GM20431 (cell line): Measurements from ENCODE around the gene GPD2.

Experiments used
- in situ Hi-C: fragments of 300-500 bp; cut with MseI, MboI; formaldehyde crosslinking; loops from one replicate; pipeline ENCODE4 v1.15.0; 2020; ENCODE audit warnings: low sequenced_read_pairs; ENCODE audit not compliant: unreplicated experiment

GPD2 gene

DNA sequence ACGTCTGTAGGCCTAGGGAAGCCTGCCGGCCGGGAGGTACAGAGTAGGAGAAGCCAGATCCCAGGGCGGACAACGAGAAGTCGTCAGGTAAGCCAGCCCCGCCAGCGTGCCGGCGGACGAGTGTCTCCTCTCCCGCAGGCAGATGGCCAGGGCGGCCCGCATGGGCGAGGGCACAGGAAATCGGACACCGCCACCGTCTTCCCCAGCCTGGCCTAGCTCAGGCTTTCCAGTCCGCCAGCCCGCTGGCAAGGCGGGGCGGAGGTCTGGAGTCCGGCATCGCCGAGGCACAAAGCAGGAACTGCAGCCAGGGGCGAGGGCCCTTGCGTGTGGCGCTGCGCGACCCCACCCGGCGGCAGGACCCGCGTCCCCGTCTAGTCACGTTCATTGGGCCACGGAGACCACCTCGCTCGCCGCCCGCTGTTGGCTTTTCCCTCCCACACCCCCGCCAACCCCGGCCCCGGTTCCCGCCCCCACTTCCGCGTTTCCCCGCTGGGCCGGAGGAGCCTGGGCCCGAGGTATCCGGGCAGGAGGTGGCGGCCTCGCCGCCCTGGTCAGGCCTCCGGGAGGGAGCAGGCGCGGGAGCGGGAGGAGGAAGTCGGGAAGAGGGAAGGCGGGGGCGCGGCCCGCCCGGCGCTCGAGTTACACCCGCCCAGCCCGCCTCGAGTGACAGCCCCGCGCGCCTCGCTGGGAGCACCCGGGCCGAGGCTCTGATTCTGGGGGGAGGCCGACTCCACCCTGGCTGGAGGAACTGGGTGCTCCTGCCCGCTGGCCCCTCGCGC, at the start of gene GPD2:
Gene GPD2 (plus strand): TSS at position 662 of the 779 bp plus-strand sequence. CDS start 39,727 bp downstream, outside the sequence.
- in situ Hi-C loops: no loop called here

DNA sequence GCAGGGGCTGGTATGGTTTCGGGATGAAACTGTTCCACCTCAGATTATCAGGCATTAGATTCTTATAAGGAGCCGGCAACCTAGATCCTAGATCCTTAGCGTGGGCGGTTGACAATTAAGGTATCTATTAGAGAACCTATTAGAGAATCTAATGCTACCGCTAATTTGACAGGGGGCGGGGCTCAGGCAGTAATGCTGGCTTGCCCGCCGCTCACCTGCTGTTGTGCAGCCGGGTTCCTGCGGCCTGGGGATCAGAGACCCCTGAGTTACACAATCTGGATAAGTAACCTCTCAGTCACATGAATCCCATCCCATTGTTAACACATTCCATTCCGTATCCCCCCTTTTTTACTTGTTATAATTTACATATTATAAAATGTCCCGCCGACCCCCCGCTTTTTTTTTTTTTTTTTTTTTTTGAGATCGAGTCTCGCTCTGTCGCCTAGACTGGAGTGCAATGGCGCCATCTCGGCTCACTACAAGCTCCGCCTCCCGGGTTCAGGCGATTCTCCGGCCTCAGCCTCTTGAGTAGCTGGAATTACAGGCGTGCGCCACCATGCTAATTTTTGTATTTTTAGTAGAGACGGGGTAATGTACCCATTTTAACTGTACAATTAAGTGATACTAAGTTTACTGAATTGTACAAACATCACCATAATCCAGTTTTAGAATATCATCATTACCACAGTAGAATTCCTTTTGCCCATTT, 42.0 kb upstream of the GPD2 start:
- in situ Hi-C loops: no loop called here

DNA sequence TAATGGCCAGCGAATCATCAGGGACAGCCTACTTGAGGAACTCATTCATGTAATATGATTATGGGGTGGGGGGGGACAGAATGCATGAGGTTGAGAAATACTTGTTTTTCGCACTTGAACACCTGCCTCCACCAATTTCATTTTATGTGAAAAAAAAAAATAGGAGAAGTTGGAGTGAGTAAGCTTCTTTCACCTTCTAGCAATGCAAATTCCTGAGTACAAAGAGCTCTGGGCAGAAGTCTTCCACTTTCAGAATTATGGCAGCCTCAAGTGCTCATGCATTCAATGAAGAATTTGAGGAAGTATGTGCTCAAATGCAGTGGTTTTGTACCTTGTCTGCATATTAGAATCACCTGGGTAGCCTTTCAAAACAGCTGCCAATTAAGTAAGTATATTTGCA, 40.1 kb upstream of the GPD2 start:
- in situ Hi-C loops: no loop called here

DNA sequence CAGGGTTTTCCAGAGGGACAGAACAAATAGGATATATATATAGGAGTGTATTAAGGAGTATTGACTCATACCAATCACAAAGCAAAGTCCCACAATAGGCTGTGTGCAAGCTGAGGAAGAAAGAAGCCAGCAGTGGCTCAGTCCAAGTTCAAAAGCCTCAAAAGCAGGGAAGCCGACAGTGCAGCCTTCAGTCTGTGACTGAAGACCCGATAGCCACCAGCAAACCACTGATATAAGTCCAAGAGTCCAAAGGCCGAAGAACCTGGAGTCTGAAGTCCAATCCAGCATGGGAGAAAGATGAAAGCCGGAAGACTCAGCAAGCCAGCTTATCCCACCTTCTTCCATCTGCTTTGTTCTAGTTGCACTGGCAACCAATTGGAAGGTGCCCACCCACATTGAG, 39.0 kb upstream of the GPD2 start:
- in situ Hi-C loops: no loop called here

DNA sequence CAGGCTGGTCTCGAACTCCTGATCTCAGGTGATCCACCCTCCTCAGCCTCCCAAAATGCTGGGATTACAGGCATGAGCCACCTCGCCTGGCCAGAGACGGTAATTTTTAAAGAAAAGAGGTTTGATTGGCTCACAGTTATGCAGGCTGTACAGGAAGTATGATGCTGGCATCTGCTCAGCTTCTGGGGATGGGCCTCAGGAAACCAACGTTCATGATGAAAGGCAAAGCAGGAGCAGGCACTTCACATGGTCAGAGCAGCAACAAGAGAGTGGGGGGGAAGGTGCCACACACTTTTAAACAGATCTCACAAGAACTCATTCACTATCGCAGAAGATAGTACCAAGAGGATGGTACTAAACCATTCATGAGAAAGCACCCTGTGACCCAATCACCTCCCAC, 38.0 kb upstream of the GPD2 start:
- in situ Hi-C loops: no loop called here

DNA sequence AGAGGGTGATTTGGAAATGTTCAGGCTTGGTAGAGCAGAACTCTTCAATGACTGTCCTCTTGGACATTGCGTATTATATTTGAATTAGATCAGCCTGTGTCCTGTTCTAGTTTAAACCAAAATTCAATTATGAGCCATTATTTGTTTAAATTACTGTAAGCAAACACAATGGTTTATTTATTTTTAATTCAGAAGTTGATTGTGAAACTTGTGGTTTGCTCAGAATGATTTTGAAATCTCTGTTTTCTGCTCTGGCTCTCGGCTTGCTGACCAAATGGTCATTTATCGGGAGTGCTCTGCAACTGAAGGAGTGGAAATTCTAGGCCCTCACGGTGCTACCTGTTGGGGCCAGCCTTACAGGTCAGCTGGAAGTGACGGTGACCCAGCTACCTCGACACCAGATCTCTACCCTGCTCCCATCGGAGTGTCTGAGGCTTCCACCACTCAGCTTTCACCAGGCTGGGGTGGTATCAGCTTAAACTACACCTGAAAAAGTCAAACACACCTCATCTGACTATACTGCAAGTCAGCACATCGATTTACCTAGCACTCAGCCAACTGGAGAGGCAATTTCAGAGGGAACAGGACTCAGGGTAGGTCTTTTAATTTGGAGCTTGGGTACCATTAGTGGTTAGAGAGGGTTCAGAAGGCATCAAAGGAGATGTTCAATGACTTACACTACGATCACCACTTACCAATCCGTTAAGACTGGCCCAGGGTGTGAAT, 36.8 kb upstream of the GPD2 start:
- in situ Hi-C loops: no loop called here

DNA sequence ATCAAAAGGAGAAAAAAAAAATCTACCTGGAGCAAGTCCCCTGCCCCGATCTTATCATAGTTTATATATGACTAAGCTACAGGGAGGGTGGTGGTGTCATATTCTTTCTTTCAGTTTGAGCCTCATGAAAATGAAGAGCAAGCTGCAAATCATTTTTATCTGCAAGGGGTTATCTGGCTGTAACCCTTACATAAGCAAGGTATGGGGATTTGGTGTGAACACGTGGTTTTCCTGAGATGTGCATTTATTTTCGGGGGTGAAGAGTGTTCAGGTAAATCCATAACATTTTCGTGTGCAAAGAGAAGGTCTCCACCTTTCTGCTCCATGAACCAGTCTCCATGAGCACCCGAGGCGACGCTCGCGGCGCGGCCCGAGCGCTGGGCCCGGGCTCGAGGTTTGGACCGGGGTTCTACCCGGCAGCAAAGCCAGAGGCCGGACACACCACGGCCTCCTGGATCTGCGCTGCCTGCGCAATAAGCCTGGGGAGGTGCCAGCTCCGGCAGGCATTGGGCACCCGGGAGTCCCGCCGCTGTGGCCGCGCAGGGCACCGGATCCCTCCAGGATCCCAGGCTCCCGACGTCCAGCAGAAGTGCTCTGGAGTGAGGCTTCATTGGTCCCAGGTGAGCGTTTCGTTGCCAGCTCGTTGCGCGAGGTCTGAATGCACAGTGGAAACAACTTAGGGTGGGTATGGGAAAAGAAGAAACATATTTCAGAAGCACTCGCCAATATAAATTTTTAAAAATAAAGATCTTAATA, 36.1 kb upstream of the GPD2 start:
- in situ Hi-C loops: no loop called here

DNA sequence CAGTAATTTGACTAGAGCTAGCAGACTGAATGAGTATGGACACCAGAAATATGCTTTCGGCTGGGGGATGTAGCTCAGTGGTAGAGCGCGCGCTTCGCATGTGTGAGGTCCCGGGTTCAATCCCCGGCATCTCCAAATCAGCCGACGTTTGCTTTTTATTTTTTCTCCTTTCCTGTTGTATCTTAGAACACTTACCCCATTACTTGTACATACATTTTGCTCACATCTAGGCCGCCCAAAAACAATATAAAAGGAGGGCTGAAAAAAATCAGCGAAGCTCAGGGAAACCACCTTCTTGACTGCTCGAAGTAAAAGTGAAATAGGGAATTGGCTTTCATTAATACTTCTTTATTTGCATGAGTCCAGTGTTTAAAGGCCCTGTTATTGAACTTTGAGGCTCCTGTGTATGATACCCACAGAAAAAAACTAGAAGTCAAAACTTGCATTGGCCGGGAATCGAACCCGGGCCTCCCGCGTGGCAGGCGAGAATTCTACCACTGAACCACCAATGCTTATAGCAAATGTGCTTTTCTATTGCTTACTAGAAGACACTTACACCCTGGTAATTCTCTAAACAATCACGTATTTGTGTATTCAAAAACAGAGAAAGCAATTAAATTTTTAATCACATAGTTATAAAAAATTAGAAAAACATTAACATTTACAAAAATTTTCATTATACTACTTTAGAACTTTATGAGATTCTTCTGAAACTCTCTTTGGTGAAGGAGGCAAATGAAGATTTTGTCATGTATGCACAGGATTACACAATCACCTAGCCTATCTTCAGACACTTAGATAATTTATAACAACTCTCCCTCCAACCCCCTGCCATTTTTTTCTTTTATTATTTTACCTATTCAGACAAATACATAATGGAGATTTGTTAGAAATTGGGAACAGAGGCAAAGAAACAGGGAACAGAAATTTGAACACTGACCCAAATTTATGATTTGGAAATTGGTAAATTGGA, 35.2 kb upstream of the GPD2 start:
- in situ Hi-C loops: no loop called here

DNA sequence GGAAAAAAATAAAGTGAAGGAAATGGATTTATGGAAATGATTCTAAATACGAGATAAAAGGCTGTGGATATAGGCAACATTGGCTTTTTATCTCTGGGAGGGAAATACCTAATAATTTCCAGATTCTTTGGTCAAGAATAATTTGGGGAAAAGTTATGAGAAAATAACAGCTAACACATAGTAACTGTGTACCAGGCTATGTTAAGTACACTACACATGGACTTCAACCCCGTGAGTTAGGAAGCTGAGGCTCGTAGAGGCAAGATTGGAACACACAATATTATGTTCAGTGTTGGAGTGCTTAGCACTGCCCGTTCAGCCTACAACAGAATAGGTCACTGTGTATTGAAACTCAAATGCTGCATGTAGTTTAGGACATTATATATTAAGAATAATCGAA, 34.3 kb upstream of the GPD2 start:
- in situ Hi-C loops: no loop called here

DNA sequence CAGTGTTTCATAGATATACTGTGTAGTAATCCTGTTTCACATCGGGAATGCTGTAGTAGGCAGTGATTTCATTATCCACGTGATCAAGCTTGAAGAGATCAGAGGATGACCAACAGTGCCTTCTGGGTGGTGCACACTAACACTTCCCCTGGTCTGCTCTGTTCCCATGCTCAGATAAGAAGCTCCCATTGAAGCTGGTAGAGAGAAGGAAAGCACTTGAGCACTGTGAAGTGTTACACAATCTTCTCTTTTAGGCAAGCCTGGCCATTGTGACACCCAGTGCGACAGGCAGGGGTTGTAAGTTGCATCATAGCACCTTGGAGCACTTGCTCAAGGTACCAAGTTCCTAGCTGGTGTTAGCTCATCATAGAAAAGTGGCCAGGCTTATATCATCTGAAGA, 30.6 kb upstream of the GPD2 start:
- in situ Hi-C loops: no loop called here

DNA sequence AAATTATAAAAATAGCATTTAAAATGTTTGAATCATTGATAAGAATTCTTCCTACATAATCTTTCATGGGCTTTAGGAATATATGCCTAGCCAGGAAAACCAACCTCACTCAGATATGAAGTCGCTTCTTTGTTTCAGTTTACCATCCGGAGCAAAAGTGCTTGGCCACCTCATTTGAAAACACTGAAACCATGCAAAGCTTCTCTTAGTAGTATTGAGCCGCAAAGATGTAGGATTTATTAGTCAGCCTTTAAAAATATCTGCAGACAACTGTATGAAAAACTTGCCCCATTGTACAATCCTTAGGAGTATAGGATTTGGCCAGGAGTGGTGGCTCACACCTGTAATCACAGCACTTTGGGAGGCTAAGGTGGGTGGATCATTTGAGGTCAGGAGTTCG, 24.3 kb upstream of the GPD2 start:
- in situ Hi-C loops: no loop called here

DNA sequence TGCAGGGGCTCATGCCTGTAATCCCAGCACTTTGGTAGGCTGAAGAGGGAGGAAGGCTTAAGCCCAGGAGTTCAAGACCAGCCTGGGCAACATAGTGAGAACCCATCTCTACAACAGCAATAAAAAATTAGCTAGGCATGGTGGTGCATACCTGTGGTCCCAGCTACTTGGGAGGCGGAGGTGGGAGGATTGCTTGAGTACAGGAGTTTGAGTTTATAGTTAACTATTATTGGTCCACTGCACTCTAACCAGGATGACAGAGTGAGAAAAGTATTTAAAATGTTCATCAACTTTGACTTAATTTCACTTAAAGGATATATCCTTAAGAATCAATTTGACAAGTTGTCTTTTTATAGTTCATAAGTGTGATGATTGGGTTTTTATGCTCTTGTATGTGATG, 14.3 kb upstream of the GPD2 start:
- in situ Hi-C loops: no loop called here

DNA sequence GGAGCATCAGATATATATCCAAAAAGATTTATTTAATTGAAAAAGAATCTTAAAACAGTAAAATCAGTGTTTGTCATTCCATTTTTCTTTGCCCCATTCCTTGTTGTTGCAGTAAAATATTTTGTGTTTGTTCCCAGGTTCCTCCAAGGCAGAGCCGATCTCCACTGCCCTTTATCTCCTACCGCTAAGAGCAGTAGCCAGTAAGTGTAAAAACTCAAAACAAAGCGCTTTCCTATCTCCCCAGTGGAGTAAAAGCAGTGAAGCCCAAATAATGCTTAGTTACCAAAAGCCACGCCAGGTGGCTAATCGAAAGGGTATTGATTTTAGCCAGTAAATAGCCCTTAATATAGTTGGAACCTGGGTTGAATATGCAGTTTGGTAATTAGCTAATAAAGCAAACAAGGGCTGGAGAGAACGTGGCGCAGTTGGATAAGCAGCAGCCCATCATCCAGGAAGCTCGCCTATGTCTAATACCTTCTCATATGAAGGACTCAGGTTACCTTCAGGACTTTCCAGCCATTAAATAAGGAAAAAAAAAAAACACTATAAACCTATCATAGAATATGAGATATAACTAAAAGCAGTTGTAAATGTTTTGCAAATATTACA, 12.4 kb upstream of the GPD2 start:
- in situ Hi-C loops: no loop called here

DNA sequence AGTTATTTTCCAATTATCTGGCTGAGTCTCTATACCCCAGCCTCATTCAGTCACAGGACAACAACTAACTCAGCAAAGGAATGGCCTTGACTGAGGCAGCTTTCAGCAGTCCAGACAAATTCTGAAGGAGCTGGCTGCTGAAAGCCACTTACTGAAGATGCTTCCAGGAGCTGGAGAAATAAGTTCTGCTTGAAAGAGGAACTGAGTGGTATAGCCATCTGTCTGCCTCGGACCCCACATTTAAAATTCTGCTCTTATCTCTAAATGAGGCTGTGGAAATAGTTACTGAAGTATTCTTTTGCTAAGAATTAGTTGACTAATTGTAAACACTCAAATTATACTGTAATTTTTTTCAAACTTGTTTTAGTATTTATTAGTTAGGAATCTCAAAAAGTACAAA, 9.1 kb upstream of the GPD2 start:
- in situ Hi-C loops: no loop called here

DNA sequence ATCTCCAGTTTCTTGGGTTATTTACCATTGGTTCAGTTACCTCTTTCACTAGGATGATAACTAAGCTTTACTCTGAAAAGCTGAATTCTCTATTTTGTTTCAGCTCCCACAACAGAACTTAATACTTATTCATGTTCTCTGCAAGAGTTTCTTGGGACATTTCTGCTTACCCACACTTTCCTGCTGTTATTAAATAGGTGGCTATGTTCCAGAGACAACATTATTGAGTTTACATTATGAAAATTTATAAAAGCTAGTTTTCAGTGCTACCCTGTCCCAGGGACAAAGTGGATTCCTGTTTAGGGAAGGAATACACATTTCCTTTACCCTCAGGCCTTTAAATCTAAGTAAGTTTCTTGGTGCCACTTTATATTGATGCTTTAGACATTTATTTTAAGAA, 7.0 kb upstream of the GPD2 start:
- in situ Hi-C loops: no loop called here

DNA sequence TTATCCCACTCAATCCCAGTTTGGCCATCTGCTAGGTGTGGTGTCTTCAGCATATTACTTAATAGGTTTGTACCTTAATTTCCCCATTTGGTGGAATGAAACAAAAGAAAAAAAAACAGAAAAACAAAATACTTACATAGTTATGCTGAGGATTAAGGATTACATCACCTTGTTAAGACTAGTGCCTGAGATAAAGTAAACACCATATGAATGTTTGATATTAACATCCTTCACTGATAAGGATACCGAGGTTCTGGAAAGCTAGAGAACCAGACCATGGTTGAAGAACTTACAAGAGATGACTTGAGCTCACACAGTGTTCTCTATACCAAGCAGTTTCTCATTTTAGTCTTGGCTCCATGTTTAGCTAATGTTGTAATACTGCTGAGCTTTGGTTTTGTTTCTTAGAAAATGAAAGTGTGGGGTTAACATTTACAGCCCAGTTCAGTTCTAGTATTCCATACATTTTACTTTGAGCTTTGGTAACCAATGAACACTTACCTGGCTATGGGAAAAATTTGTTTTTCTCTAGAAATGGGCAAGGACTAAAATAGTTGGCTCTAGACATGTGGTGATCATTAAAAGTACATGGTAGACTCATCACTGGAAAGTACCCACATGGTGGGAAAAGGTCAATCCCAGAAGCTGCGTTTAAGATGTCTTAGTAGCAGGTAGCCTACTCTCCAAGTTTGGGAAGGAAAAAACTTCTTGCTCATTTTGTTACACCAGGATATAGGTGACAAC, 5.8 kb upstream of the GPD2 start:
- in situ Hi-C loops: no loop called here

DNA sequence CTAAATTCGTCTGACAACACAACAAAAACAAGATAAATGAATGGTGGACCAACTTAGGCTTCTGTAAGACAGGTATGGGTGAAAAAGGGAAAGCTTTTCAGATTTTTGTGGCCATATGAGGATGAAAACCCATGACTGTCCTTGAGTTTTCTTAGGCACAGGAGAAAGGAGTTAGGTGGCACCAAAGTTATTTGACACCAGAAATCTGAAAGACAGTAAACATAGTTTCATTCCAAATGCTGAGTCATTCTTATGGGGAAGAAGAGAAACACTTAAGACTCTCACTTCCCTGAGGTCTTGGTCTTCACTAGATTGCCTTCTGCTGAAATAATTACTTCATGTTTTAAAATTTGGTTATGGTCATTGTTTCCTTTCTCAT, 5.2 kb upstream of the GPD2 start:
- in situ Hi-C loops: no loop called here
